Mucosa of descending colon (tissue), 3 donors: ENCODE results near the gene GABPB1. TPM values are rescaled to one million over a fixed set of nuclear protein-coding genes. Genes with fewer than 3 reads are reported as not detected.

Source experiments
- ATAC-seq: fragments of 200-7000 bp; cut with Tn5 transposase; one replicate; pipeline ENCODE4 v1.9.1; 2020; ENCODE audit warnings: mild to moderate bottlenecking, moderate library complexity
- DNase-seq, 3 donors: peaks; one replicate each; pipeline ENCODE4 v3.0.0-alpha.2; 2020
- H3K36me3 ChIP-seq: fragments of 200-600 bp; one replicate; pipeline ENCODE4 v1.8.0; 2021; ENCODE audit warnings: low read depth, mild to moderate bottlenecking
- H3K4me1 ChIP-seq: fragments of 200-600 bp; one replicate; pipeline ENCODE4 v1.8.0; 2021; ENCODE audit warnings: low read depth, mild to moderate bottlenecking
- H3K4me3 ChIP-seq: fragments of 200-600 bp; one replicate; pipeline ENCODE4 v1.8.0; 2021; ENCODE audit warnings: mild to moderate bottlenecking
- H3K9me3 ChIP-seq: fragments of 200-600 bp; one replicate; pipeline ENCODE4 v1.8.0; 2021; ENCODE audit warnings: mild to moderate bottlenecking
- intact Hi-C, 2 donors: fragments of 100-400 bp; cut with DNase I in 1 of 2; cut with micrococcal nuclease in 1 of 2; formaldehyde crosslinking; loops; one replicate each; pipeline versions ENCODE4 v1.11.0 to v1.11.1; 2022; cut with DNase I, micrococcal nuclease
- total RNA-seq, 3 donors: library from RNA; stranded (reverse); fragmentation: NEBNext Ultra II Directional in 2 of 3; extraction: Animal tissue kit (Norgen Biotek cat#: 25700) in 2 of 3; gene quantifications; one replicate each; pipeline versions ENCODE4 v1.2.1 to v1.2.4, GENCODE V29; 2021 to 2023
- TF ChIP-seq, protein P1 (sequence below): fragments of 200-600 bp; IDR thresholded peaks from one replicate; pipeline ENCODE4 v1.8.0; 2022; ENCODE audit warnings: antibody characterized with exemption, mild to moderate bottlenecking
- donor health status: DM: no; HTN: no; CAD: no; lungs with moderate emphysema.
- donor health status: DM: no; HTN: no; CAD: no.
- donor health status: DM: no; HTN: yes; CAD: no.

The GABPB1 gene
- total RNA-seq, 3 donors from 2014 or later: 10.0 to 15.6 (median 12.3) TPM

DNA sequence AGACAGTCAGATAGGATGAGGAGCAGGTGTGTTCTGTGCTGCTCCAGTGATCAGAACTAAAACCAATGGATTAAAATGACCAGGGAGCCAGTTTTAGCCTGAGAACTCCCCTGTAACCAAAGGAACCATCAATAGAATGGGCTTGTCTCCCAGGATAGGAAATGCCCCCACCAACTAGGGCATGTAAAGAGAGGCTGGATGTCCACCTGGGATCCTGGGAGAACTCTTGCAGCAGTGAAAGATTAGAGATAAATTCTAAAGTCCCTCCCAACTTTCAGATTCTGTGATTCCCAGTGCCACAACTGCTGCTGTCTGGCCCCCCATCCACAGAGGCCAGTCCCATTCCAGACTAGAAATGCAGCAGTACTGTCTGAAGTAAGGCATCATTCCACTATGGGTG is 123.2 kb downstream of the GABPB1 start:
- Histone ChIP-seq H3K36me3 (no peaks in the 10 kb centered on the region), H3K4me3 (no peak overlapping the region), H3K9me3 (no peaks in the 10 kb centered on the region), H3K4me1 (peaks cover 6% of the 10 kb centered on the region)
- DNase-seq (no peak), ATAC-seq (no peak)
- TF ChIP-seq, protein P1, sequence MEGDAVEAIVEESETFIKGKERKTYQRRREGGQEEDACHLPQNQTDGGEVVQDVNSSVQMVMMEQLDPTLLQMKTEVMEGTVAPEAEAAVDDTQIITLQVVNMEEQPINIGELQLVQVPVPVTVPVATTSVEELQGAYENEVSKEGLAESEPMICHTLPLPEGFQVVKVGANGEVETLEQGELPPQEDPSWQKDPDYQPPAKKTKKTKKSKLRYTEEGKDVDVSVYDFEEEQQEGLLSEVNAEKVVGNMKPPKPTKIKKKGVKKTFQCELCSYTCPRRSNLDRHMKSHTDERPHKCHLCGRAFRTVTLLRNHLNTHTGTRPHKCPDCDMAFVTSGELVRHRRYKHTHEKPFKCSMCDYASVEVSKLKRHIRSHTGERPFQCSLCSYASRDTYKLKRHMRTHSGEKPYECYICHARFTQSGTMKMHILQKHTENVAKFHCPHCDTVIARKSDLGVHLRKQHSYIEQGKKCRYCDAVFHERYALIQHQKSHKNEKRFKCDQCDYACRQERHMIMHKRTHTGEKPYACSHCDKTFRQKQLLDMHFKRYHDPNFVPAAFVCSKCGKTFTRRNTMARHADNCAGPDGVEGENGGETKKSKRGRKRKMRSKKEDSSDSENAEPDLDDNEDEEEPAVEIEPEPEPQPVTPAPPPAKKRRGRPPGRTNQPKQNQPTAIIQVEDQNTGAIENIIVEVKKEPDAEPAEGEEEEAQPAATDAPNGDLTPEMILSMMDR: no peak
- intact Hi-C loops: no loop called here

DNA sequence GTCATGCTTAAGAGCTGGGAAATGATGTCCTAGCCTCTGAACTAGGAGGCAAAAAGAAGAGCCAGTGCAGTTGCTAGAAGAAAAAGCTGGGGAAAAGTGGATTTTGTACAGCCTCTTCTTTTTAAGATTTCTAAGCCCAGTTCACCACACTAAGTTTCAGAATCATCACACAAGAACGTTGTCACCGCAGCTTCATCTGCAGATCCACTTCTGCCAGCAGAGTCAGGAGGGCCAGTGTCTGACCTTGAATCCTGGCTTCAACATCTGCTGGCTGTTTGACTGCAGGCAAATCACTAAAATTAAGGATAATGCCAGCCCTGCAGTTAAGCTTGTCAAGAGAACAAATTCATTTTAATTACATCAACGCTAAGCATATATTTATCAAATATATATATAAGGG is 125.7 kb downstream of the GABPB1 start:
- ATAC-seq (no peak), DNase-seq (no peak)
- no peaks in the 10 kb centered on the region for H3K36me3 ChIP-seq
- H3K9me3 ChIP-seq: no peaks in the 10 kb centered on the region
- no peak overlapping the region for H3K4me3 ChIP-seq
- peaks cover 6% of the 10 kb centered on the region for H3K4me1 ChIP-seq
- intact Hi-C loops: no loop called here
- TF ChIP-seq, protein P1: no peak

DNA sequence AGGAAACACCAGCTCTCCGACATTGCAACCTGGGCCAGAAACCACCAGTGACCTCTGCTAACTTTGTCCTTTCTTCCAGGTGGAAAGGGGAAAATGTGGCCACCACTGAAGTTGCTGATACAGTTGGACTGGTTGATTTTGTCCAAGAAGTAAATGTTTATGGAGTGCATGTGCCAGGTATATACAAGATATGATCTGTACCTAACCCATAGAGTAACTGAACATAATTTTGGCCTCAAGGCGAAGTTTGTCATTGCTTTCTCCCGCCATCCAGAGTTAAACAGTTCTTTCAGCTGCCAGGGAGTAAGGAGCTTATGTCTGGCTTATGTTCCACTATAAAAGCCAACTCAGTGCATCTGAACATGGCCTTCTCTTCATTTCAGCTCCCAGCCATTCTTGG is 126.1 kb downstream of the GABPB1 start:
- Histone ChIP-seq H3K9me3 (no peaks in the 10 kb centered on the region), H3K4me3 (no peak overlapping the region), H3K36me3 (no peaks in the 10 kb centered on the region), H3K4me1 (peaks cover 6% of the 10 kb centered on the region)
- ATAC-seq (no peak), DNase-seq (no peak)
- intact Hi-C loops: no loop called here
- TF ChIP-seq, protein P1: no peak

DNA sequence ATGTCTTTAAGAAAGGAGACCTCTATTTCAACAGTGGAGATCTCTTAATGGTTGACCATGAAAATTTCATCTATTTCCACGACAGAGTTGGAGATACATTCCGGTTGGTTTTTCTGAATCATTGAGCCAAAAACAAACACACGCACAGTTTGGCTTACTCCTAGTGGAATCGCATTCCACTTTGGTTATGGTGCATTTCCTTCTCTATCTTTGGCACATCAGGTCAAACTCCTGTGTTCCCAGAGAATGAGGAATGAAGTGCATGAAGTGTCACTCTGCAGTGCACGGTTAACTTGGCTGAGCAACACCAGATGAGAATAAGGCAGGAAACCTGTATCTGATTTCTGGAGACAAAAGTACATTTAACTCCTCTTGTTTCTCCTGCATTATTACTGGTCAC is 127.9 kb downstream of the GABPB1 start:
- TF ChIP-seq, protein P1: no peak
- ATAC-seq (no peak), DNase-seq (no peak)
- Histone ChIP-seq H3K9me3 (no peaks in the 10 kb centered on the region), H3K4me3 (no peak overlapping the region), H3K36me3 (no peaks in the 10 kb centered on the region), H3K4me1 (no peaks in the 10 kb centered on the region)
- intact Hi-C loops: no loop called here

DNA sequence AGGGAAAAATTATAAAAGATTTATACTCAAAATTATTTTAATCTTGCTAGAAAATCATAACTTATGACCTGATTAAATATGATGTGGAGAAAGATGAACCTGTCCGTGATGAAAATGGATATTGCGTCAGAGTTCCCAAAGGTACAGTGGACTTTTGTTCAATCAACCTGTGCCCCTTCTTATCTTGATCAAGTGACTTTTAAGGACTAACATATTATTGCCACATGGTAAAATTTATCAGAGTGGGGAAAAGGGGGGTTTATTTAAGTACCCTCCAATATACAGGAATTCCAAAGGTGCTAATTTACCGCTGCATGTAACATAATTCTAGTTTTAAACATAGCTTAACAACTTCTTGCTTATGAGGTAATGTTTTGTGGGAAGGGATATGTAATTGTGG is 129.1 kb downstream of the GABPB1 start:
- ATAC-seq: no peak
- Histone ChIP-seq H3K4me1 (peaks cover 4% of the 10 kb centered on the region), H3K36me3 (no peaks in the 10 kb centered on the region), H3K4me3 (no peak overlapping the region), H3K9me3 (no peaks in the 10 kb centered on the region)
- intact Hi-C loops: no loop called here
- TF ChIP-seq, protein P1: no peak
- no peak for DNase-seq

Other genes starting within 250 kb of the GABPB1 start
- 1 to 10 TPM; 4.7 to 8.9 (median 7.4) TPM for gene ATP8B4, start 236.0 kb downstream of the GABPB1 start, total RNA-seq
- 10 to 100 TPM; 14.8 to 27.9 (median 27.8) TPM for gene SLC27A2, start 173.0 kb downstream of the GABPB1 start, total RNA-seq
- gene HDC, start 89.5 kb downstream of the GABPB1 start, total RNA-seq: 1 to 10 TPM in 2 of 3 donors, under 1 TPM in 1; 0.52 to 5.0 (median 4.9) TPM
- gene USP8, start 69.2 kb upstream of the GABPB1 start, total RNA-seq: 10 to 100 TPM; 66.9 to 87.6 (median 84.4) TPM
- gene USP50, start 191.5 kb upstream of the GABPB1 start, total RNA-seq: under 1 TPM in 2 of 3 donors, not detected in 1; 0.38 to 0.55 TPM